ENCODE results near the gene RPL37A. TPM values are rescaled to one million over a fixed set of nuclear protein-coding genes. Genes with fewer than 3 reads are reported as not detected.

Gene RPL37A
- total and polyA plus RNA-seq, 12 donors = 1,773 to 6,100 (median 2,062) TPM

DNA sequence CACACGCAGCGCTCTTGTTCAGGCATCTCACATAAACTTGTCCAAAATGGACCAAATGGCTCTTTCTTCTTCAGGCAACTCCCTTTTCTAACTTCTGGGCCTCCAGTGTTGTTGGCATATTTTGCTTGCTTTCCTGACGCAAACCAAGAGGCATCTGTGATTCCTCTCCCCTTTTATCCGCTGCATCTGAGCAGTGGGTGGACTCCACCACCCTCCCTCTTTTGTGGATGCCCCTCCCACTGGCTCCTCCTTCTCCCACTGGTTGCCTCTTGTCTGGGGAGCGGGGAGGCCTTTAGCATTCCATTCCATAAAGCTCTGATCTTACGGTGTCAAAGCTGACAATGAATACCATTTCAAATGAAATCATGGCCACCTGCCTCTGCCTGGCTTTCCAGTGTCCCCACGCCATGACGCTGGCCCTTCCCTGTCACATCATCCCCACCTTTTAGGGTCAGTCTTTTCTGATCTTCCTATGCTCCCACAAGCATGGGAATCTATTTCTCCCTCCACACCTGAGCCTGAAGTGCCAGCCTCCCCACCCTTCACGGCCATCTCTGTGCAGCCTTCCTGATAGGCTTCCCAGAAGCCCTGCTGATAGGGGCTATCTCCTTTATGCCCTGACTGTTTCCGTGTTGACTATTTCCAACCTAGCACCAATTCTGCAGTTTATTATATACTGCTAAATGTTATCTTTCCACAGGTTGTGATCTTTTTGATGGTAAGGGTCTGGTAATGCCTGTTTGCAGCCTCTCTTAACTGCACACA lies 51.5 kb downstream of the RPL37A start:
- no peaks in the 10 kb centered on the region for H3K27me3 ChIP-seq
- no peak overlapping the region for H3K4me3 ChIP-seq
- H3K9me3 ChIP-seq = no peaks in the 10 kb centered on the region
- H3K36me3 ChIP-seq = no peaks in the 10 kb centered on the region
- DNase-seq (no peak), ATAC-seq (peak in 1 of 8 donors; percentile 27)
- 83 to 84% methylated on average over 10 of the region's 10 CpGs for WGBS, 2 donors
- intact Hi-C loops (cut with DNase I) = loop anchor here in 1 of 10 donors (5.0 kb wide), 1 partner anchor 47 kb away; no protein-coding TSS in a partner anchor
- TF ChIP-seq, protein P1, sequence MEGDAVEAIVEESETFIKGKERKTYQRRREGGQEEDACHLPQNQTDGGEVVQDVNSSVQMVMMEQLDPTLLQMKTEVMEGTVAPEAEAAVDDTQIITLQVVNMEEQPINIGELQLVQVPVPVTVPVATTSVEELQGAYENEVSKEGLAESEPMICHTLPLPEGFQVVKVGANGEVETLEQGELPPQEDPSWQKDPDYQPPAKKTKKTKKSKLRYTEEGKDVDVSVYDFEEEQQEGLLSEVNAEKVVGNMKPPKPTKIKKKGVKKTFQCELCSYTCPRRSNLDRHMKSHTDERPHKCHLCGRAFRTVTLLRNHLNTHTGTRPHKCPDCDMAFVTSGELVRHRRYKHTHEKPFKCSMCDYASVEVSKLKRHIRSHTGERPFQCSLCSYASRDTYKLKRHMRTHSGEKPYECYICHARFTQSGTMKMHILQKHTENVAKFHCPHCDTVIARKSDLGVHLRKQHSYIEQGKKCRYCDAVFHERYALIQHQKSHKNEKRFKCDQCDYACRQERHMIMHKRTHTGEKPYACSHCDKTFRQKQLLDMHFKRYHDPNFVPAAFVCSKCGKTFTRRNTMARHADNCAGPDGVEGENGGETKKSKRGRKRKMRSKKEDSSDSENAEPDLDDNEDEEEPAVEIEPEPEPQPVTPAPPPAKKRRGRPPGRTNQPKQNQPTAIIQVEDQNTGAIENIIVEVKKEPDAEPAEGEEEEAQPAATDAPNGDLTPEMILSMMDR (IDR thresholded peaks at IDR 0.05) = no peak
- peak overlapping the region in 5 of 10 donors; percentile 78 to 94 (median 91) for H3K27ac ChIP-seq
- H3K4me1 ChIP-seq = peaks cover 2 to 73% (median 40%) of the 10 kb centered on the region in 9 donors

DNA sequence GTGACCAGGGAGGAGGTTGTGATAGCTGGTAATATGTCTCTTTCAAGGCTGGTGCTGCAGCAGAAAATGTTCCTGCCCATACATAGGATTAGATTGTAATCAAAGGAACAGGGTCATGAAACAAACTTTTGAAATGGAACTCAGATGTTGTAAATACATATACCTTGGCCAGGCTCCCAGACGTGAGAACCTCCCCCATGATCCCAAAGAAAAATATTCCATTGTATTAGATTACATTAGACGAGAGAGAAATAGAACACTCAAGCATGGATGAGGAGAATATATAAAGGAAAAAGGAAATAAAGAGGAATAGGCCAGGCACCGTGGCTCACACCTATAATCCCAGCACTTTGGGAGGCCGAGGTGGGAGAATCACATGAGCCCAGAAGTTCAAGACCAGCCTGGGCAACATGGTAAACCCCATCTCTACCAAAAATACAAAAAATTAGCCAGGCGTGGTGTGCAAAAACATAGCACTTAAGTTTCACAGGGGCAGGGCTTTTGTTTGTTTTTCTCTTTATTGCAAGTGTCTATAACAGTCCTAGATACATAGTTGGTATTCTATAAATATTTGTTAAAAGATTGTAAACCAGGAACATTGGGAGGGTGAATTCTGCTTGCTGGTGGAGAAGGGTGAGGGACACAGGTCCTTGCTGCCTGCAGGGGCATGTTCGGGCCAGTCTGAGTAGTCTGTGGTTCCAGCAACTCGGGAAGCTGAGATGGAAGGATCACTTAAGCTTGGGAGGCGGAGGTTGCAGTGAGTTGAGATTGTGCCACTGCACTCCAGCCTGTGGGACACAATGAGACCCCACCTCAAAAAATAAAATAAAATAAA lies 52.8 kb downstream of the RPL37A start:
- ATAC-seq (no peak), DNase-seq (no peak)
- no peaks in the 10 kb centered on the region for H3K9me3 ChIP-seq
- no peak overlapping the region for H3K4me3 ChIP-seq
- 74% methylated on average over 8 of the region's 8 CpGs for WGBS, 2 donors
- TF ChIP-seq, protein P1 (IDR thresholded peaks at IDR 0.05) = no peak
- peaks cover 8 to 74% (median 45%) of the 10 kb centered on the region in 9 donors for H3K4me1 ChIP-seq
- H3K27me3 ChIP-seq = no peaks in the 10 kb centered on the region
- intact Hi-C loops (cut with DNase I) = no loop called here
- H3K27ac ChIP-seq = peak overlapping the region in 3 of 10 donors; percentile 32 to 89 (median 35)
- H3K36me3 ChIP-seq = no peaks in the 10 kb centered on the region

GRCh38 chr2:216553093-216553478 lies 54.4 kb downstream of the RPL37A start:
- no peaks in the 10 kb centered on the region for H3K9me3 ChIP-seq
- DNase-seq = no peak
- 94 to 100% methylated on average over 1 of the region's 1 CpG for WGBS, 2 donors
- ATAC-seq = no peak
- peak overlapping the region in 1 of 10 donors; percentile 32 for H3K27ac ChIP-seq
- TF ChIP-seq, protein P1 (IDR thresholded peaks at IDR 0.05) = no peak
- H3K36me3 ChIP-seq = no peaks in the 10 kb centered on the region
- peaks cover 8 to 74% (median 46%) of the 10 kb centered on the region in 9 donors for H3K4me1 ChIP-seq
- no peaks in the 10 kb centered on the region for H3K27me3 ChIP-seq
- H3K4me3 ChIP-seq = no peak overlapping the region
- intact Hi-C loops (cut with DNase I) = no loop called here

Other genes starting within 250 kb of the RPL37A start
- under 1 TPM in 3 of 10 donors, not detected in 7; 0.04 to 0.40 (median 0.11) TPM for gene MARCHF4, start 126.4 kb upstream of the RPL37A start, total RNA-seq
- under 1 TPM in 1 of 2 donors, not detected in 1; 0.01 TPM for gene MARCHF4, start 126.4 kb upstream of the RPL37A start, polyA plus RNA-seq
- gene SMARCAL1, start 86.4 kb upstream of the RPL37A start, total RNA-seq = 10 to 100 TPM in 4 of 10 donors, 1 to 10 TPM in 6; 7.5 to 14.8 (median 9.8) TPM
- gene SMARCAL1, start 86.4 kb upstream of the RPL37A start, polyA plus RNA-seq = 1 to 10 TPM; 3.8 to 7.7 TPM
- 100 to 1,000 TPM in 6 of 10 donors, 10 to 100 TPM in 4; 26.0 to 361 (median 109) TPM for gene IGFBP2, start 134.6 kb downstream of the RPL37A start, total RNA-seq
- gene IGFBP2, start 134.6 kb downstream of the RPL37A start, polyA plus RNA-seq = 100 to 1,000 TPM in 1 of 2 donors, 10 to 100 TPM in 1; 75.4 to 171 TPM
- 100 to 1,000 TPM; 107 to 267 (median 162) TPM for gene IGFBP5, start 196.7 kb downstream of the RPL37A start, total RNA-seq
- 10 to 100 TPM; 67.1 to 70.6 TPM for gene IGFBP5, start 196.7 kb downstream of the RPL37A start, polyA plus RNA-seq

Data from heart right ventricle (tissue), 16 donors.